H9 (cell line): ENCODE data around the gene DICER1. TPM values are rescaled to one million over a fixed set of nuclear protein-coding genes. Genes with fewer than 3 reads are reported as not detected.

Experiments
- DNase-seq: peaks from one replicate; pipeline ENCODE4 v3.0.0-alpha.2; 2017
- H2AFZ ChIP-seq: one replicate; pipeline ENCODE4 v1.6.1; 2013; ENCODE audit warnings: mild to moderate bottlenecking, low read length, control low read depth, moderate library complexity
- H2AK5ac ChIP-seq: 2 replicates; pipeline ENCODE4 v1.6.1; 2013; ENCODE audit warnings: low read length, control low read depth, mixed read lengths; ENCODE audit not compliant: insufficient read length
- H2BK120ac ChIP-seq: one replicate; pipeline ENCODE4 v1.6.1; 2013; ENCODE audit warnings: low read depth, mild to moderate bottlenecking, low read length, control low read depth, inconsistent platforms; ENCODE audit not compliant: poor library complexity, severe bottlenecking
- H2BK12ac ChIP-seq: 2 replicates; pipeline ENCODE4 v1.6.1; 2013; ENCODE audit warnings: low read length, control low read depth, mixed read lengths, low read depth; ENCODE audit not compliant: insufficient read length
- H2BK15ac ChIP-seq: 2 replicates; pipeline ENCODE4 v1.6.1; 2013; ENCODE audit warnings: low read depth, low read length, control low read depth
- H2BK20ac ChIP-seq: one replicate; pipeline ENCODE4 v1.6.1; 2013; ENCODE audit warnings: low read depth, mild to moderate bottlenecking, low read length, control low read depth, inconsistent platforms; ENCODE audit not compliant: poor library complexity, severe bottlenecking
- H2BK5ac ChIP-seq: 2 replicates; pipeline ENCODE4 v1.6.1; 2013; ENCODE audit warnings: low read length, control low read depth, mixed read lengths; ENCODE audit not compliant: insufficient read length
- H3K14ac ChIP-seq: 2 replicates; pipeline ENCODE4 v1.6.1; 2013; ENCODE audit warnings: low read length, control low read depth; ENCODE audit not compliant: insufficient read depth
- H3K18ac ChIP-seq: 2 replicates; pipeline ENCODE4 v1.6.1; 2013; ENCODE audit warnings: low read depth, mild to moderate bottlenecking, mixed read lengths, low read length, control low read depth; ENCODE audit not compliant: insufficient read length
- H3K23ac ChIP-seq: 2 replicates; pipeline ENCODE4 v1.6.1; 2013; ENCODE audit warnings: low read length, control low read depth, mixed read lengths, low read depth; ENCODE audit not compliant: insufficient read length
- H3K23me2 ChIP-seq: 2 replicates; pipeline ENCODE4 v1.6.1; 2013; ENCODE audit warnings: low read depth, mild to moderate bottlenecking, mixed read lengths, low read length, control low read depth; ENCODE audit not compliant: insufficient read length, poor library complexity, severe bottlenecking
- H3K27ac ChIP-seq: 2 replicates; pipeline ENCODE4 v1.5.1; 2013; ENCODE audit warnings: low read length, control low read depth, mixed read lengths, low read depth; ENCODE audit not compliant: insufficient read length
- H3K27me3 ChIP-seq: 2 replicates; pipeline ENCODE4 v1.6.1; 2013; ENCODE audit warnings: low read length, control low read depth, inconsistent platforms; ENCODE audit not compliant: insufficient read depth
- H3K4ac ChIP-seq: 2 replicates; pipeline ENCODE4 v1.6.1; 2013; ENCODE audit warnings: low read depth, mild to moderate bottlenecking, control low read depth, inconsistent platforms, low read length, moderate library complexity
- H3K4me1 ChIP-seq: 2 replicates; pipeline ENCODE4 v1.6.1; 2013; ENCODE audit warnings: low read length, control low read depth, inconsistent platforms; ENCODE audit not compliant: insufficient read depth
- H3K4me2 ChIP-seq: 2 replicates; pipeline ENCODE4 v1.6.1; 2013; ENCODE audit warnings: low read length, control low read depth, mixed read lengths; ENCODE audit not compliant: insufficient read length, insufficient read depth
- H3K56ac ChIP-seq: 2 replicates; pipeline ENCODE4 v1.6.1; 2013; ENCODE audit warnings: low read depth, mild to moderate bottlenecking, mixed read lengths, low read length, control low read depth; ENCODE audit not compliant: insufficient read length
- H3K79me1 ChIP-seq: 2 replicates; pipeline ENCODE4 v1.6.1; 2013; ENCODE audit warnings: low read depth, mild to moderate bottlenecking, moderate library complexity, low read length, control low read depth, inconsistent platforms; ENCODE audit not compliant: insufficient read depth, poor library complexity, severe bottlenecking
- H3K79me2 ChIP-seq: 2 replicates; pipeline ENCODE4 v1.6.1; 2013; ENCODE audit warnings: low read length, control low read depth, inconsistent platforms; ENCODE audit not compliant: insufficient read depth
- H3K9ac ChIP-seq: 2 replicates; pipeline ENCODE4 v1.6.1; 2013; ENCODE audit warnings: low read length, control low read depth, mixed read lengths; ENCODE audit not compliant: insufficient read length; ENCODE audit errors: extremely low read depth
- H3K9me3 ChIP-seq: one replicate; pipeline ENCODE4 v1.6.1; 2013; ENCODE audit warnings: low read depth, low read length, inconsistent platforms; ENCODE audit not compliant: control insufficient read depth
- H3T11ph ChIP-seq: one replicate; pipeline ENCODE4 v1.6.1; 2013; ENCODE audit warnings: mild to moderate bottlenecking, low read length, control low read depth, inconsistent platforms
- H4K20me1 ChIP-seq: one replicate; pipeline ENCODE4 v1.6.1; 2013; ENCODE audit not compliant: control insufficient read depth, insufficient read length, insufficient read depth
- H4K5ac ChIP-seq: 2 replicates; pipeline ENCODE4 v1.6.1; 2013; ENCODE audit warnings: low read depth, mild to moderate bottlenecking, mixed read lengths, low read length, control low read depth; ENCODE audit not compliant: insufficient read length
- H4K8ac ChIP-seq: replicated peaks from 2 replicates; pipeline ENCODE4 v1.6.1; 2013; ENCODE audit warnings: low read length, control low read depth, mixed read lengths, low read depth; ENCODE audit not compliant: insufficient read length
- H4K91ac ChIP-seq: 2 replicates; pipeline ENCODE4 v1.6.1; 2013; ENCODE audit warnings: low read depth, mild to moderate bottlenecking, moderate library complexity, mixed read lengths, low read length, control low read depth; ENCODE audit not compliant: insufficient read length
- H3K27ac Mint-ChIP-seq, 3 experiments: 2 replicates in 2 of 3; 3 replicates in 1 of 3; pipeline ENCODE4 v1.8.0; 2020 to 2021; ENCODE audit warnings: mixed read lengths in 3 of 3, mild to moderate bottlenecking in 1 of 3, moderate library complexity in 1 of 3
- H3K27me3 Mint-ChIP-seq: 2 replicates; pipeline ENCODE4 v1.8.0; 2021; ENCODE audit warnings: low read depth, mild to moderate bottlenecking, moderate library complexity, mixed read lengths
- H3K36me3 Mint-ChIP-seq, 3 experiments: 2 replicates in 2 of 3; 3 replicates in 1 of 3; pipeline ENCODE4 v1.8.0; 2020 to 2021; ENCODE audit warnings: low read depth in 3 of 3, mixed read lengths in 3 of 3; ENCODE audit not compliant: insufficient read depth in 1 of 3
- H3K4me1 Mint-ChIP-seq, 2 experiments: 2 replicates each; pipeline ENCODE4 v1.8.0; 2020; ENCODE audit warnings: mixed read lengths in 2 of 2
- H3K4me3 Mint-ChIP-seq, 2 experiments: 2 replicates in 1 of 2; 3 replicates in 1 of 2; pipeline ENCODE4 v1.8.0; 2020 to 2021; ENCODE audit warnings: mild to moderate bottlenecking in 2 of 2, mixed read lengths in 2 of 2, moderate library complexity in 1 of 2
- H3K9me3 Mint-ChIP-seq, 2 experiments: 2 replicates in 1 of 2; 3 replicates in 1 of 2; pipeline ENCODE4 v1.8.0; 2020; ENCODE audit warnings: mild to moderate bottlenecking in 2 of 2, mixed read lengths in 2 of 2, moderate library complexity in 1 of 2
- CTCF ChIP-seq: fragments of 200-600 bp; sonication (generic); conservative IDR thresholded peaks from 3 replicates; pipeline ENCODE4 v1.8.0; 2021; ENCODE audit warnings: antibody characterized with exemption, mild to moderate bottlenecking
- WGBS: extraction: QIAGEN DNeasy Blood & Tissue Kit; methylation state at CpG from one replicate; pipeline ENCODE4 v1.1.7; 2013; ENCODE audit warnings: missing lambda C conversion rate, low lambda C conversion rate, mixed read lengths; ENCODE audit not compliant: insufficient read length; ENCODE audit errors: extremely low coverage; 5-methylcytosine and 5-hydroxymethylcytosine counted together
- total RNA-seq: library from RNA; stranded (reverse); gene quantifications from 2 replicates; pipeline ENCODE4 v1.2.1, GENCODE V29; 2021

Gene DICER1
- total RNA-seq, 1 experiment from 2014 or later = 57.0 TPM

DNA sequence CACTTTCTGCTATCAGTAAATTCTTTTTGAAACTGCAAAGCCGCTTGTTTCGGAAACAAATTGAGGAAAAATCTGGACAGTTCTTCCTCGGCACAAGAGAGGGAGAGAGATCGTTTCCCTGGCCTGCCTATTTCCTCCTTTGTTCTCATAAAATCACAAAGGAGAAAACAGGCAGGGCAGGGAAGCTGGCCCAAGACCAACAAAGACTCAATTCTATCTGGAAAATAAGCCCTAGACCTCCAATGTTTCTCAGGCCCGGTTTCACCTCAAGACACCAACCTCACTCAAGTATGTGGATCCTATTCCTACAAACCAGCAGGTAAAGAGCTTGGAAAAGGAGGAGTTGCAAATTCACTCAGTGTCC is 19.5 kb downstream of the DICER1 start:
- Mint-ChIP-seq H3K27me3 (no peaks in the 10 kb centered on the region), H3K27ac (peak overlapping the region; percentile 92 to 95 (median 95)), H3K4me1 (peaks cover 62 to 74% of the 10 kb centered on the region in 2 experiments), H3K36me3 (peaks cover 0 to 9% (median 6%) of the 10 kb centered on the region in 3 experiments; a peak in 5 of 7 replicates), H3K4me3 (no peak overlapping the region), H3K9me3 (no peaks in the 10 kb centered on the region)
- Histone ChIP-seq H3K4me1 (peaks cover 2% of the 10 kb centered on the region; the same call in 1 of the 2 replicates), H4K5ac (no peak overlapping the region), H3K9ac (no peak overlapping the region), H3K4ac (no peak overlapping the region), H3K79me1 (peaks cover 3% of the 10 kb centered on the region), H3K4me2 (no peak overlapping the region), H4K91ac (no peak overlapping the region), H2BK15ac (no peak overlapping the region), H3K79me2 (peaks cover 6% of the 10 kb centered on the region; the same call in 1 of the 2 replicates), H3K9me3 (no peaks in the 10 kb centered on the region), H3K18ac (no peak overlapping the region), H3T11ph (no peak overlapping the region), H3K56ac (no peak overlapping the region), H2BK5ac (no peak overlapping the region), H4K8ac (no peak overlapping the region), H2BK20ac (no peak overlapping the region), H2AFZ (no peak overlapping the region), H2BK120ac (no peak overlapping the region), H3K23ac (no peak overlapping the region), H3K27ac (no peak overlapping the region), H3K23me2 (no peaks in the 10 kb centered on the region), H4K20me1 (no peaks in the 10 kb centered on the region), H2BK12ac (no peak overlapping the region), H3K27me3 (no peaks in the 10 kb centered on the region), H3K14ac (no peak overlapping the region), H2AK5ac (no peak overlapping the region)
- DNase-seq = no peak
- TF ChIP-seq CTCF = no peak
- WGBS = no CpG with 5 or more reads among the region's 5 CpGs
